Central memory CD4-positive, alpha-beta T cell (primary cell): ENCODE measurements around the gene CCDC69.

Experiments
- DNase-seq: peaks from one replicate; pipeline ENCODE4 v3.0.0; 2022

The CCDC69 gene

GRCh38 chr5:151139015-151139414 lies 84.9 kb downstream of the CCDC69 start:
- peak; percentile 53 for DNase-seq

GRCh38 chr5:151138114-151138513 lies 85.8 kb downstream of the CCDC69 start:
- DNase-seq = no peak

GRCh38 chr5:151137067-151137825 lies 86.6 kb downstream of the CCDC69 start:
- no peak for DNase-seq

- DNase-seq = no peak
These were observed 89.7 kb downstream of the CCDC69 start for GRCh38 chr5:151134228-151134627.

GRCh38 chr5:151132963-151133362 lies 90.9 kb downstream of the CCDC69 start:
- no peak for DNase-seq
